GM10847 (cell line): ENCODE data around the gene WEE1.

Source experiments
- POLR2A ChIP-seq: IDR thresholded peaks from 2 replicates; pipeline ENCODE4 v1.6.1; 2011; ENCODE audit not compliant: insufficient read length; ENCODE audit errors: extremely low read depth

The WEE1 gene

DNA sequence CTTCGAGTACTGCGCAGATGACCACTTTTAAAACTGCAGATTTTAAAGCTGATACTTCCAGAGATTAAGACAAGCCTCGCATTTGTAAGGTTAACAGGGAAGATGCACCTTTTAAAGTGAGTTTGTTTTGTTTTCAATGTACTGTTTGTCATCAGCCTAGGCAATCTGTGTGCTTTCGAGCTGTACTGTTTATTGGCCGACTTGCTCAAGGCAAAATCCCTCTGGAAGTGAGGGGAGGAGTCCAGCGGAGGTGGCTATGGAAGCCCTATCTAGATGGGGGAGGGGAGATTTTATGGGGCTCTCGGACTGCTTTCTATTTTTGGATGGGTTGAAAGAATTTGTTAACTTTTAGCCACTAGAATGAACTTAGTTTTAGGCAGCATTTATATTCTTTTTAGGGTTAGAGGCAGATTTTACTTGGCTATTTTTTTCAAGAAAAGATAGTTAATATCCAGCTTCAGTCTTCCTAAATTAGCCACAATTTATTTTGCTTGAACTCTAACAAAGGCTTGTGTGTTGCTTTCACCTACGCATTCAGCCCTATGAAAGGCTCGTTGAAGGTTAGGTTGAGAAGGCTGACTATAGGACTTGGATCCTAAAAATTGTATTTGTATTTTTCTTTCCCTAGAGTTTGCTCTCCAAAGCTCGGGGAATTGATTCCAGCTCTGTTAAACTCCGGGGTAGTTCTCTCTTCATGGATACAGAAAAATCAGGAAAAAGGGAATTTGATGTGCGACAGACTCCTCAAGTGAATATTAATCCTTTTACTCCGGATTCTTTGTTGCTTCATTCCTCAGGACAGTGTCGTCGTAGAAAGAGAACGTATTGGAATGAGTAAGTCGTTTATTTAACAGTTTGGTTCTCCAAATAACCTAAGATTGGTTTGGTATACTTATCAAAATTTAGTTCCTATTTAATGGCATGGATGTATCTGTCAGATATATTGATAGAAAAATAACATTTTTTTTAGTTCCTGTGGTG, 2.1 kb downstream of the WEE1 start:
- no peak for TF ChIP-seq POLR2A

DNA sequence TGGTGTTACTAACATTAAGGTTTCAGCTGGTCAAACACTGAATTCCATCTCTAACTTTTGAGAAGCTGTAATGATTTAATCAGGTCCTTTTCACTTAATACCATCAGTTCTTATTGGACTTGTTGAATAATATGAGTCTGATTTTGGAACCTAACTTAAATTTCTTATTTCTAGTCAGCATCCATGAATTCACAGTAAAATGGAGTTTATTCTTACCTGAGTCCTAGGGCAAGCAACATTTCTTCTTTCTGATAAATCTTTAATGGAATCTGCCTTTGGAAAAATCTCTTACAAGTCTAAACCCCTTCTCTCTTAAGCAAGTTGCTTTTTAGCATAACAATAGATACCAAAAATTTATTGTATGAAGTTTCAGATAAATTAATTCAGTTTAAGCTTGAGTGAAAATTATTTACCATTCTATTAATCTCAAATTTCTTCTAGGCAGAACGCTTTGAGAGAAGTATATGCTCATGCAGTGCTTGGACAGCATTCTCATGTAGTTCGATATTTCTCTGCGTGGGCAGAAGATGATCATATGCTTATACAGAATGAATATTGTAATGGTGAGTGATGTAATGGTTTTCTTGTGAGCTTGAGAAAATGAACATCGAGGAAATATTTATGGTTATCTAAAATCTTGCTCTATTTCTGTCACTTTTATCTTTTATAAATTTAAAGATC, 3.4 kb downstream of the WEE1 start:
- no peak for TF ChIP-seq POLR2A

DNA sequence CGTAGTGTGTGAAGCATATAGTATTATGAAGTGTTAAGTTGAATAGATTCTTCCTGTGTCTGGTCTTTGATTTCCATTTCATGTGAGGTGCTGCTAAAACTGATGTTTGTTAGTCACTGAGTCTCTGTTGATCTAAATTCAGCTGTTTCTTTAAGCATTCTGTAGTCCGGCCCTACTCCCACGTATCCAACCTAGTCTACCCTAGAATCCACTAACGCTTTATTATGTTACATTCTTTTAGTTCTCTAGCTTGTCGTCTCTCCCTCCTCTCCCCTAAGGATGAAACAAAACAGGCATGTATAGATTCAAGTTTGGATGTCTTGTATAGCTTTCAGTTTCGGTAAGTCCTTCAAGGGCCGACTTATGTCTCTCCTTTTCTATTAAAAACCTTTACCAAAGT, 4.1 kb downstream of the WEE1 start:
- TF ChIP-seq POLR2A, result no peak

DNA sequence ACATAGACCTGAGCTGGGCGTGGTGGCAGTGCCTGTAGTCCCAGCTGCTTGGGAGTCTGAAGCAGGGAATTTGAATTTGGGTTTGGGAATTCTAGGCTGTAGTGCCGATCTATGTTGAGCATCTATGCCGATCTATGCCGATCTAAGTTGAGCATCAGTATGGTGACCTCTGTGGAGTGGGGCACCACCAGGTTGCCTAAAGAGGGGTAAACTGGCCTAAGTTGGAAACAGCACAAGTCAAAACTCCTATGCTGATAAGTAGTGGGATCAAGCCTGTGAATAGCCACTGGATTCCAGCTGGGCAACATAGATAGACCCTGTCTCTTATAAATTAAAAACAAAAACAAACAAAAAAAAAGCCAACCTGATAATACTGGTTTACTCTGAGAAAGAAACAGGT, 7.4 kb downstream of the WEE1 start:
- TF ChIP-seq POLR2A, result no peak

DNA sequence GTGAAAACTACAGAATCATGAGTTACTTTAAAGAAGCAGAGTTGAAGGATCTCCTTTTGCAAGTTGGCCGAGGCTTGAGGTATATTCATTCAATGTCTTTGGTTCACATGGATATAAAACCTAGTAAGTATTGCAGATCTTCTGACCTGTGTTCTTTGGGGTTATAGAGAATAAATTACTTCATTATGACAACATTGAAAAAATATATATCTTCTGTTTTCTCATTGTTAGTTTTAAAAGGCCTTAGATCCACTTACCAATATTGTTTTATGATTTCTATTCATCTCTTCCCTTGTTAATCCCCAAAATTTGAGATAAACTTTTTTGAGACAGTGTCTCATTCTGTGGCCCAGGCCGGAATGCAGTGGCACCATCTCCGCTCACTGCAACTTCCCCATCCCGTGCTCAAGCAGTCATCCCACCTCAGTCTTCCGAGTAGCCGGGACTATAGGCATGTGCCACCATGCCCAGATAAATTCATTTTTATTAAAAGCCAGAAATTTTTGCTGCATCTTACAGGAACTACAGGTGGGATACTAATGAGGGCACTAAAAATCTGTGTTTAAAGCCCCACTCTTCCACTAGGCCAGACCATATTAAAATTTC, 8.2 kb downstream of the WEE1 start:
- no peak for TF ChIP-seq POLR2A

DNA sequence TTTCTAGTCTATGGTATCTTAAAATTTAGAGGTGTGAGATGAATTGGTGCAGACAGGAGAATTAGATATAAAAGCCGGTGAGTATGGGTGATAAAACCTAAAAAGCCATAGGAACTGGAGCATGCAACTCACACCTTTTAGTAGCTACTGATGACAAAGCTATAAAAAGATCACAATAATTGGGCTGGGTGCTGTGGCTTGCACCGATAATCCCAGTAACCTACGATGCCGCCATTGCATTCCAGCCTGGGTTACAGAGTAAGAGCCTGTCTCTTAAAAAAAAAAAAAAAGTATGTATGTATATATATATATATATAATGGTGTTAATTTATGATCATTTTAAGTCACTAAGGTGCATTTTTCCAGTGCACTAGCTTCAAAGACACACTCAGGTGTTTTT, 17.2 kb downstream of the WEE1 start:
- TF ChIP-seq POLR2A, result no peak

DNA sequence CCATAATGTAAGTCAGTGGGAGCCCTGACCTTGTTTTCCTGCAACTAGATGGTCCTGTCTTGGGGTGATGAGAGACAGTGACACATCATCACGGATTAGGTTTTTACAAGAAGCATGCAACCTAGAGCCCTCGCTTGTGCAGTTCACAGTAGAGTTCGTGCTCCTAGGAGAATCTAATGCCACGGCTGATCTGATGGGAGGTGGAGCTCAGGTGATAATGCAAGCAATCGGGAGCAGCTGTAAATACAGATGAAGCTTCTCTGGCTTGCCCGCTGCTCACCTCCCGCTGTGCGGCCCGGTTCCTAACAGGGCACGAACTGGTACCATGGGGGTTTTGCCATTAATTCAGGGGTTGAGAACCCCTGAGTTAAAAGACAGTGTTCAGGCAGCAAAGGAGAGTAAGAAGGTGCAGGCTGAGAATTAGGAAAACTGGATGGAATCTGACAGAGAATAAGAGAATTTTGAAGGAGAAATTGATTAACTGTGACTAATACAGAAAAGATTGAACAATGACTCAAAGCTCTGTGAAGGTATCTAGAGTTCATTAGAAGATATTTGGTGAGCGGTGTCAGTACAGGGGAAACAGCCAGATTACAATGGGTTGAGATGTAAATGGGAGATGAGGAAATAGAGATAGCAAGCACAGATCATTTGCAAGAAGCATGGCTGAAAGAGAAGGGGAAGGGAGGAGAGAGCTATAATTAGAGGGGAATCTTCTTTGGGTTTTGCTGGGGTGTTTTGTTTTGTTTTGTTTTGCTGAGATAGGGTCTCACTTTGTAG, 21.0 kb downstream of the WEE1 start:
- TF ChIP-seq POLR2A, result no peak

DNA sequence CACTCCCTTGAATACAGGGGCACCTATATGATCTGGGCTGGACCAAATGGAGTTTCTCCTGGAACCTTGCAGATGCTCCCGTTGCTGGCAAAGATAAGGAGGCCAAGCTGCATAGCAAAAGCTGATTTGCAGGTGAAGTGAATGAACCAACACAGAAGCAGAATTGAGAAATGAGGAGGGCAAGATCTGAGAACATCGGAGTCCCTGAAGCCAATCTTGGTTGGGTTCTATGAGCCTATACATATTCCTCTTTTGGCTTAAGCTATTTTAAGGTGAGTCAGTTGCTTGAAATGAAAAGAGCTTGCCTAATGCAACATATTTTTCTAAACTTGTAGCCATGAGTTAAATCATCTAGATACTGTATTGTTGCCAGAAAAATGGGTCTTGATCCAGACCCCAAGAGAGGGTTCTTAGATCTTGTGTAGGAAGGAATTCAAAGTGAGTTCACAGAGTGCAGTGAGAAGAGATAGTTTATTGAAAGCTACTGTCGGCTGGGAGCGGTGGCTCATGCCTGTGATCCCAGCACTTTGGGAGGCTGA, 23.5 kb downstream of the WEE1 start:
- TF ChIP-seq POLR2A, result no peak

DNA sequence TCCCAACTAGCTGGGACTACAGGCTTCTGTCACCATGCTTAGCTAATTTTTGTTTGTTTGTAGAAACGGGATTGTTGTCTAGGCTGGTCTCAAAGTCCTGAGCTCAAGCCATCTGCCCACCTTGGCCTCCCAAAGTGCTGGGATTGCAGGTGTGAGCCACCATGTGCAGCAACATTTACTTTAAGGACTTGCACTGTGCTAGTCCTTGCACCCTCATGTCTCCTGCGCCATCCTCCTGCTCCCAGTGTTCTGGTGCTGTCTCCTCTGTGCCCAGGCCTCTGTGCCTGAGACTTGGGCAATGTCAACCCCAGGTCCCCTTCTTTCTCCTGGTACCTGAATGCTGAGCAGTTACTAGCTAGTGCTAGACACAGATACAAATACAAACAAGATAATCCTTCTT, 26.7 kb downstream of the WEE1 start:
- TF ChIP-seq POLR2A, result no peak

DNA sequence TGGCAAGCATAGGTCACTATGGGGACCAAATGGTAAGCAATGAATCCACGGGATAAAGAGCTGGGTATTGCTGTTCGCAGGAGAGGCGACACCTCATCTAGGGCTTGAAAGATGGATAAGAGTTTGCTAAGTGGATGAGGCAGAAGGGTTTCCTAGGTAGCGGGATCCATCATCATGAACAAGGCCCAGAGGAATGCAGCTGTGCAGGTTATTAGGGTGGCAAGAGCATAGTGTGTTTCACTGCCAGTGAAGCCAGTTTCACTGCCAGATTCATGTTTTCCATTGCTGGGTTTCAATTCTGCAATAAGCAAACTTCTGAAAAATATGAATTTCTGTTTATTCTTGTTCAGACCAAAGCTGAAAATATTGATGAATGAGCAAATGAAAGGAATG, 27.2 kb downstream of the WEE1 start:
- TF ChIP-seq POLR2A, result no peak

DNA sequence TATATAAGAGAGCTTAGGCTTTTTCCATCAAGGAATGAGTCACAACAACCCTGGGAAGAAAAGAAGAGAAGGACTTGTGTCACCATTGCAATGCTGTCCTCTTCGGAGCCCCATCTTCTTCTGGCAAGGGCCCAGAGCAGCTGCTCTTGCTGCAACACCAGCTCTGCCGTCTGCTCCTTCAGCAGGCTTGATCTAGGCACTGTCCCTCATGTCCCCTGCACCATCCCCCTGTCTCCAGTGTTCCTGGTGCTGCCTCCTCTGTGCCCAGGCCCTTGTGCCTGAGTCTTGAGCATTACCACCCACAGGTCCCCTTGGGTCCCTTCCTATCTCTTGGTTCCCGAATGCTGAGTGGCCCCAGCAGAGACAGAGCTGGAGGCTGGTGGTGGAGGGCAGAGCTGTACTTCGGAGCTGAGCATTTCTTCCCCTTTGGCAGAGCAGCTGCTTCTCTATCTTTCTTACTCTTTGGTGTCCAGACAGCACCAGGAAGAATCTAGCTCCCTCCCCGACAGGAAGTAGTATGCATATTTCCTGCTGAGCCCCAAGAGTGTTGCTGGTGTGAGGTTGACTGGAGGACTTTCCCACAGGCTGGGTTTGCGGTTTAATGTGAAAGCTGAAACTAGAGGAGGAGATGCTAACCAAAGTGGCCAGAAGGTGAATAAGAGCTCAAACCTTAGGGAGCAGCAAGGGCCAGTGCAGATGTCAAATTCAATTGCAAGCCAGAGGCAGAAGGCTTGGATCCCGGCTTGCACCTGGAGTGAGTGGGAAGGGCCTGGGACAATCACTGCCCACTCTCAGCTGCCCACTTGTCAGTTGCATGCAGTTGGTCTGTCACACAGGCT, 27.8 kb downstream of the WEE1 start:
- TF ChIP-seq POLR2A, result no peak

DNA sequence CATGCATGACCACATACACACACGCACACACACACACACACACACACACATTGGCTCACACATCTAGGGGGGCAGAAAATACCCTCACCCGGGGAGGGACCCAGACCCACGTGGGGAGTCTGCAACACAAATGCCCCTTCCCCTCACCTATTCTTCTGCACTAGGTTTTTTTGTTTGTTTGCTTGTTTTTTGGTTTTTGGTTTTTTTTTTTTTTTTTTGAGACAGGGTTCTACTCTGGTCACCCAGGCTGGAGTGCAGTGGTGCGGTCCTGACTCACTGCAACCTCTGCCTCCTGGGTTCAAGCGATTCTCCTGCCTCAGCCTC, 28.4 kb downstream of the WEE1 start:
- no peak for TF ChIP-seq POLR2A

DNA sequence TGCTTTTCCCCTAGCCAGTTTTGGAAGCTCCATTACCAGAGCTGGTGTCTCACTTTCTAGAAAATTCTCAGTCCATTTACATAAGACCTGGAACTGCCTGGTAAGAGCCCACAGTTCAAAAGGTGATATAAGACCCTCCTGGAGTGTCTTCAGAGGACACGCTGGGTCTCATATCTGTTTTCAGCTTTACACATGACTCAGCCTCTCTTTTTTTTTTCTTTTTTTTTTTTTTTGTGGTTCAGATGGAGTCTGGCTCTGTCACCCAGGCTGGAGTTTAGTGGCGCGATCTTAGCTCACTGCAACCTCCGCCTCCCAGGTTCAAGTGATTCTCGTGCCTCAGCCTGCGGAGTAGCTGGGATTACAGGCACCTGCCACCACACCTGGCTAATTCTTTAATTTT, 30.7 kb downstream of the WEE1 start:
- TF ChIP-seq POLR2A, result no peak

DNA sequence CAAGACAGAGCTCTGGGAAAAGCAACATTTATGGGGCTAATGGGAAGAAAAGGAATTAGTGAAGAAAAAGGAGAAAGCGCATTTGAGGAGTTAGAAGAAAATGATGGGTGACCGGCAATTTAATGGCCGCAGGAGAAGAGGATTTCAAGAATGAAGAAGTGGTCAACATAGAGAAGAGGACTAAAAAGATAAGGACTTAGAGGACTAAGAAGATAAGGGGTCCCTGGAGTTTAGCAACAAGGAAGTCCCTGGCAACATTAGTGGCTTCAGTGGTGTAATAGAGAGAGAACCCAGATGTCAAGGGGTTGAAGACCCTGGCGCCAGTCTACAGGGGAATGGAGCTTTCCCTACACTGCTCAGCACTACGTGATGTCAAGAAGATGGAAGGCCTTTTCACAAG, 32.3 kb downstream of the WEE1 start:
- no peak for TF ChIP-seq POLR2A
